Upper lobe of left lung (tissue), 6 donors: ENCODE results near the gene PRKCZ. TPM values are rescaled to one million over a fixed set of nuclear protein-coding genes. Genes with fewer than 3 reads are reported as not detected.
"Not testable (repeated sequence)": the region's sequence is repeated elsewhere in the genome, so short reads cannot be mapped to it uniquely, and the experiment has no call there.

Experiments used
- ATAC-seq, 2 donors: fragments of 200-7000 bp; cut with Tn5 transposase; one replicate each; pipeline ENCODE4 v1.9.1; 2022; ENCODE audit warnings: mild to moderate bottlenecking in 2 of 2, moderate library complexity in 2 of 2; ENCODE audit not compliant: low FRiP score in 2 of 2
- DNase-seq, 2 donors: peaks; one replicate each; pipeline ENCODE4 v3.0.0-alpha.2; 2019 to 2020
- H3K27ac ChIP-seq, 4 donors: fragments of 200-600 bp; sonication (generic); one replicate each; pipeline ENCODE4 v1.5.1; 2016 to 2019
- H3K27me3 ChIP-seq, 4 donors: fragments of 200-600 bp; sonication (generic); one replicate each; pipeline ENCODE4 v1.5.1; 2017 to 2019
- H3K36me3 ChIP-seq, 4 donors: fragments of 200-600 bp; sonication (generic); one replicate each; pipeline ENCODE4 v1.5.1; 2016 to 2019
- H3K4me1 ChIP-seq, 4 donors: fragments of 200-600 bp; sonication (generic); one replicate each; pipeline ENCODE4 v1.5.1; 2018 to 2019
- H3K4me3 ChIP-seq, 4 donors: fragments of 200-600 bp; sonication (generic); one replicate each; pipeline ENCODE4 v1.5.1; 2017 to 2019; ENCODE audit warnings: mild to moderate bottlenecking in 2 of 4, moderate library complexity in 1 of 4
- H3K9me3 ChIP-seq, 4 donors: fragments of 200-600 bp; sonication (generic); one replicate each; pipeline ENCODE4 v1.5.1; 2018 to 2019
- CTCF ChIP-seq, 6 experiments: fragments of 450-650 bp in 4 of 6; fragments of 200-600 bp in 2 of 6; sonication (generic) in 2 of 6; IDR thresholded peaks; one replicate each; pipeline ENCODE4 v1.5.1; 2016 to 2019; ENCODE audit warnings: antibody characterized with exemption in 6 of 6
- EP300 ChIP-seq, 4 donors: sonication (generic); formaldehyde crosslinking; IDR thresholded peaks; one replicate each; pipeline ENCODE4 v1.5.1; 2017; ENCODE audit warnings: antibody characterized with exemption in 4 of 4, control low read depth in 2 of 4
- POLR2A ChIP-seq, 4 donors: fragments of 450-650 bp; IDR thresholded peaks; one replicate each; pipeline ENCODE4 v1.5.1; 2016 to 2017; ENCODE audit warnings: antibody characterized with exemption in 4 of 4, mild to moderate bottlenecking in 2 of 4
- POLR2AphosphoS5 ChIP-seq, 2 donors: sonication (generic); formaldehyde crosslinking; IDR thresholded peaks; one replicate each; pipeline ENCODE4 v1.5.1; 2017; ENCODE audit warnings: antibody characterized with exemption in 2 of 2
- WGBS, 2 donors: methylation state at CpG; one replicate each; pipeline ENCODE4 v1.1.5; 2017 to 2018; 5-methylcytosine and 5-hydroxymethylcytosine counted together
- total RNA-seq, 6 donors: library from RNA; depleted of rRNA in 4 of 6; stranded (reverse); fragments of >200 nt in 4 of 6; gene quantifications; one replicate each; pipeline versions ENCODE4 v1.1.0 to v1.2.1, GENCODE V29; 2016 to 2021
- donor health status: DM: no; HTN: no; CAD: no; lungs with moderate emphysema.
- donor health status: DM: no; HTN: yes; CAD: no; lungs with severe emphysema.

PRKCZ gene
- total RNA-seq, 6 donors from 2014 or later, result 107 to 169 (median 138) TPM

- 81 to 90% methylated on average over 4 to 9 of the region's 14 CpGs for WGBS, 2 donors
- Histone ChIP-seq H3K9me3 (peaks cover 0 to 6% (median 0%) of the 10 kb centered on the region in 4 donors), H3K27ac (no peak overlapping the region), H3K36me3 (peaks cover 0 to 4% (median 1%) of the 10 kb centered on the region in 4 donors), H3K4me3 (no peak overlapping the region), H3K4me1 (no peaks in the 10 kb centered on the region), H3K27me3 (no peaks in the 10 kb centered on the region)
- DNase-seq (peak in 1 of 2 donors; percentile 71), ATAC-seq (no peak)
- TF ChIP-seq EP300 (IDR thresholded peaks at IDR 0.05) (no peak), CTCF (IDR thresholded peaks at IDR 0.05) (no peak), POLR2A (IDR thresholded peaks at IDR 0.05) (no peak), POLR2AphosphoS5 (IDR thresholded peaks at IDR 0.05) (no peak)
These were observed 42.8 kb downstream of the PRKCZ start for GRCh38 chr1:2093055-2093454.

GRCh38 chr1:2093636-2094035, 43.4 kb downstream of the PRKCZ start:
- DNase-seq (peak in 1 of 2 donors; percentile 82), ATAC-seq (no peak)
- Histone ChIP-seq H3K4me3 (no peak overlapping the region), H3K27me3 (no peaks in the 10 kb centered on the region), H3K4me1 (no peaks in the 10 kb centered on the region), H3K36me3 (peaks cover 0 to 3% (median under 1%) of the 10 kb centered on the region in 4 donors), H3K9me3 (peaks cover 0 to 6% (median 0%) of the 10 kb centered on the region in 4 donors), H3K27ac (no peak overlapping the region)
- TF ChIP-seq EP300 (IDR thresholded peaks at IDR 0.05) (no peak), POLR2AphosphoS5 (IDR thresholded peaks at IDR 0.05) (no peak), POLR2A (IDR thresholded peaks at IDR 0.05) (no peak), CTCF (IDR thresholded peaks at IDR 0.05) (no peak)
- 83 to 90% methylated on average over 4 to 24 of the region's 26 CpGs for WGBS, 2 donors

GRCh38 chr1:2094269-2095158, 44.3 kb downstream of the PRKCZ start:
- not testable (repeated sequence) for H3K36me3 ChIP-seq, ATAC-seq, H3K4me3 ChIP-seq, H3K9me3 ChIP-seq, H3K27me3 ChIP-seq, H3K4me1 ChIP-seq
- peak overlapping the region in 3 of 4 donors; percentile 6 to 49 (median 13) for H3K27ac ChIP-seq
- DNase-seq, result peak in 1 of 2 donors; percentile 61
- 90 to 93% methylated on average over 11 to 50 of the region's 60 CpGs for WGBS, 2 donors

GRCh38 chr1:2095394-2095793, 45.2 kb downstream of the PRKCZ start:
- 81 to 90% methylated on average over 16 to 17 of the region's 17 CpGs for WGBS, 2 donors

More at GRCh38 chr1:2095394-2095793, 45.2 kb downstream of the PRKCZ start:
- Histone ChIP-seq H3K36me3 (peaks cover 0 to 3% (median 0%) of the 10 kb centered on the region in 4 donors), H3K27me3 (no peaks in the 10 kb centered on the region), H3K9me3 (peaks cover 0 to 6% (median 0%) of the 10 kb centered on the region in 4 donors), H3K4me3 (no peak overlapping the region), H3K4me1 (no peaks in the 10 kb centered on the region), H3K27ac (peak overlapping the region in 3 of 4 donors; percentile 6 to 49 (median 13))
- ATAC-seq (no peak), DNase-seq (peak in 1 of 2 donors; percentile 43)
- no peak for TF ChIP-seq EP300 (IDR thresholded peaks at IDR 0.05)
- TF ChIP-seq POLR2AphosphoS5 (IDR thresholded peaks at IDR 0.05), result no peak
- TF ChIP-seq POLR2A (IDR thresholded peaks at IDR 0.05), result no peak
- no peak for TF ChIP-seq CTCF (IDR thresholded peaks at IDR 0.05)
